Prostate gland (tissue), 2 donors: ENCODE data around the gene BTG2. TPM values are rescaled to one million over a fixed set of nuclear protein-coding genes. Genes with fewer than 3 reads are reported as not detected.

Experiments used
- DNase-seq: peaks from one replicate; pipeline ENCODE4 v3.0.0-alpha.2; 2019; ENCODE audit warnings: low spot score
- H3K27ac ChIP-seq, 2 donors: fragments of 200-600 bp; sonication (generic); 2 replicates each; pipeline ENCODE4 v1.5.1; 2017 to 2019
- H3K27me3 ChIP-seq: fragments of 200-600 bp; sonication (generic); replicated peaks from 2 replicates; pipeline ENCODE4 v1.5.1; 2019; ENCODE audit not compliant: insufficient read depth
- H3K36me3 ChIP-seq, 2 donors: fragments of 200-600 bp; sonication (generic); 1 replicate in 1 of 2; 2 replicates in 1 of 2; pipeline versions ENCODE4 v1.5.1 to v1.8.1; 2017 to 2019
- H3K4me1 ChIP-seq: fragments of 200-600 bp; sonication (generic); replicated peaks from 2 replicates; pipeline ENCODE4 v1.5.1; 2019
- H3K4me3 ChIP-seq, 2 donors: fragments of 200-600 bp; sonication (generic); 2 replicates each; pipeline ENCODE4 v1.5.1; 2017 to 2019
- H3K9me3 ChIP-seq: fragments of 200-600 bp; sonication (generic); 2 replicates; pipeline ENCODE4 v1.5.1; 2017
- POLR2A ChIP-seq: fragments of 450-650 bp; IDR thresholded peaks from one replicate; pipeline ENCODE4 v1.6.1; 2016; ENCODE audit warnings: antibody characterized with exemption, mild to moderate bottlenecking
- POLR2AphosphoS5 ChIP-seq: sonication (generic); formaldehyde crosslinking; IDR thresholded peaks from one replicate; pipeline ENCODE4 v1.6.1; 2017; ENCODE audit warnings: antibody characterized with exemption
- WGBS: methylation state at CpG from one replicate; pipeline ENCODE4 v1.1.5; 2018; 5-methylcytosine and 5-hydroxymethylcytosine counted together
- intact Hi-C: fragments of 100-400 bp; cut with DNase I; formaldehyde crosslinking; loops from one replicate; pipeline ENCODE4 v1.14.2; 2022
- total RNA-seq, 2 donors: library from RNA; depleted of rRNA; stranded (reverse); fragments of >200 nt; gene quantifications; one replicate each; pipeline ENCODE4 v1.1.0, GENCODE V29; 2016
- TF ChIP-seq, protein P1 (sequence below), 4 experiments: fragments of 200-600 bp in 2 of 4; fragments of 450-650 bp in 2 of 4; sonication (generic) in 2 of 4; IDR thresholded peaks; 1 replicate in 3 of 4; 2 replicates in 1 of 4; pipeline ENCODE4 v1.5.1; 2016 to 2019; ENCODE audit warnings: antibody characterized with exemption in 4 of 4, mild to moderate bottlenecking in 2 of 4, moderate library complexity in 2 of 4

BTG2 gene
- total RNA-seq, 2 donors from 2014 or later, result 91.0 to 131 TPM

- DNase-seq, result no peak
- Histone ChIP-seq H3K4me1 (peaks cover 8% of the 10 kb centered on the region), H3K36me3 (no peaks in the 10 kb centered on the region), H3K27me3 (no peaks in the 10 kb centered on the region), H3K4me3 (no peak overlapping the region), H3K9me3 (no peaks in the 10 kb centered on the region), H3K27ac (peak overlapping the region; percentile 50 to 52)
- intact Hi-C loops, result no loop called here
- 30% methylated on average over 1 of the region's 1 CpG for WGBS
- TF ChIP-seq, protein P1, sequence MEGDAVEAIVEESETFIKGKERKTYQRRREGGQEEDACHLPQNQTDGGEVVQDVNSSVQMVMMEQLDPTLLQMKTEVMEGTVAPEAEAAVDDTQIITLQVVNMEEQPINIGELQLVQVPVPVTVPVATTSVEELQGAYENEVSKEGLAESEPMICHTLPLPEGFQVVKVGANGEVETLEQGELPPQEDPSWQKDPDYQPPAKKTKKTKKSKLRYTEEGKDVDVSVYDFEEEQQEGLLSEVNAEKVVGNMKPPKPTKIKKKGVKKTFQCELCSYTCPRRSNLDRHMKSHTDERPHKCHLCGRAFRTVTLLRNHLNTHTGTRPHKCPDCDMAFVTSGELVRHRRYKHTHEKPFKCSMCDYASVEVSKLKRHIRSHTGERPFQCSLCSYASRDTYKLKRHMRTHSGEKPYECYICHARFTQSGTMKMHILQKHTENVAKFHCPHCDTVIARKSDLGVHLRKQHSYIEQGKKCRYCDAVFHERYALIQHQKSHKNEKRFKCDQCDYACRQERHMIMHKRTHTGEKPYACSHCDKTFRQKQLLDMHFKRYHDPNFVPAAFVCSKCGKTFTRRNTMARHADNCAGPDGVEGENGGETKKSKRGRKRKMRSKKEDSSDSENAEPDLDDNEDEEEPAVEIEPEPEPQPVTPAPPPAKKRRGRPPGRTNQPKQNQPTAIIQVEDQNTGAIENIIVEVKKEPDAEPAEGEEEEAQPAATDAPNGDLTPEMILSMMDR (IDR thresholded peaks at IDR 0.05), result no peak
- no peak for TF ChIP-seq POLR2AphosphoS5
- TF ChIP-seq POLR2A, result no peak
Observed at GRCh38 chr1:203336097-203336496, 30.8 kb downstream of the BTG2 start.

GRCh38 chr1:203338335-203339036 is 33.2 kb downstream of the BTG2 start:
- Histone ChIP-seq H3K27ac (no peak overlapping the region), H3K4me1 (peaks cover 8% of the 10 kb centered on the region), H3K9me3 (no peaks in the 10 kb centered on the region), H3K36me3 (no peaks in the 10 kb centered on the region), H3K27me3 (no peaks in the 10 kb centered on the region), H3K4me3 (no peak overlapping the region)
- 42% methylated on average over 18 of the region's 18 CpGs for WGBS
- intact Hi-C loops, result loop anchor here (2.0 kb wide), 1 partner anchor 66 kb away; no protein-coding TSS in a partner anchor
- DNase-seq, result peak; percentile 62
- TF ChIP-seq, protein P1 (IDR thresholded peaks at IDR 0.05), result peak; percentile 76 to 95 (median 90)
- no peak for TF ChIP-seq POLR2A
- peak; percentile 68 for TF ChIP-seq POLR2AphosphoS5

- Histone ChIP-seq H3K4me3 (no peak overlapping the region), H3K27me3 (no peaks in the 10 kb centered on the region), H3K27ac (peak overlapping the region; percentile 50 to 62), H3K9me3 (no peaks in the 10 kb centered on the region), H3K36me3 (no peaks in the 10 kb centered on the region), H3K4me1 (peaks cover 8% of the 10 kb centered on the region)
- TF ChIP-seq, protein P1 (IDR thresholded peaks at IDR 0.05), result peak; percentile 70 to 97 (median 94)
- no peak for TF ChIP-seq POLR2A
- TF ChIP-seq POLR2AphosphoS5, result peak; percentile 87
- peak; percentile 85 for DNase-seq
- 18% methylated on average over 7 of the region's 7 CpGs for WGBS
- intact Hi-C loops, result loop anchor here (1.0 kb wide), 2 partner anchors 100 to 147 kb away; no protein-coding TSS in a partner anchor
Observed at GRCh38 chr1:203340112-203340790, 34.9 kb downstream of the BTG2 start.

- H3K36me3 ChIP-seq, result no peaks in the 10 kb centered on the region
- TF ChIP-seq, protein P1 (IDR thresholded peaks at IDR 0.05), result peak; percentile 55 to 81 (median 73)
- TF ChIP-seq POLR2AphosphoS5, result peak; percentile 24
- no peak for TF ChIP-seq POLR2A
- peaks cover 4% of the 10 kb centered on the region for H3K4me1 ChIP-seq
- peak; percentile 33 for DNase-seq
- intact Hi-C loops, result no loop called here
- no peak overlapping the region for H3K27ac ChIP-seq
- H3K27me3 ChIP-seq, result no peaks in the 10 kb centered on the region
- no peak overlapping the region for H3K4me3 ChIP-seq
- 62% methylated on average over 20 of the region's 23 CpGs for WGBS
- H3K9me3 ChIP-seq, result no peaks in the 10 kb centered on the region
Observed at GRCh38 chr1:203342192-203342940, 37.0 kb downstream of the BTG2 start.
